ENCODE data around the gene BRPF3.

DNA sequence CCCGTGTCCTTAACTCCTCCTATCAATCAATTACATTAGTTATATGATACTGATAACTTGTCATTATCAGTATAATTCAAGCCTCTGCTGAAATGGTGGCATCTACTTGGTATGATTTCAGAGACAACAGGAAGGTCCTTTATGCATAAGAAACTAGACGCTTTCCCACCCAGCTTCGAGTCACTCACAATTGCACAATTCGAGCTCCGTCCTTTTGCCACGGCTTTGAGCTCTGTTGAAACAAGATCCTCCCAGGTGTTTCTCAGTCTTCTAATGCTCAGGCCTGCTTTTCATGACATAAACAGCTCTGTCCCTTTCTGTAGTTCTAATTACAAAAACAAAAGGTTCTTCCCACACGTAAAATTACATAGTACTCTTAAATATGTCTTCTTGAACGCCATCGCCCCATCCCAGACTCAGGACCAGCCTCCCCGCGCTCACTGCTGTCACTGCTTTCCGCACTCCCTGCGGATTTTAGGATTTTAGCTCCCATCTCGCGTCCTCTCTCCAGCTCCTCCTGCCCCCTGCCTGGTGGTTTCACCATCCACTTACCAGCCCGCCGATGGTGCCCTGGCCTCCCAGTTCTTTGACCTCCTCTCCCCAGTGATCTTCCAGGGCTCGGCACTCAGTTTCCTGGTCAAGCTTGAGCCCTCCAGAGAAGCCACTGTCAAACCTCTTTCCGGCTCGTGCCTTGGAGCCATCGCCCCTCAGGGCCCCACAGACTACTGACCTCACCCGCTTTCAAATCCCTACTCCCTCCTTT is 50.1 kb downstream of the BRPF3 start:
- TF ChIP-seq, protein P1, sequence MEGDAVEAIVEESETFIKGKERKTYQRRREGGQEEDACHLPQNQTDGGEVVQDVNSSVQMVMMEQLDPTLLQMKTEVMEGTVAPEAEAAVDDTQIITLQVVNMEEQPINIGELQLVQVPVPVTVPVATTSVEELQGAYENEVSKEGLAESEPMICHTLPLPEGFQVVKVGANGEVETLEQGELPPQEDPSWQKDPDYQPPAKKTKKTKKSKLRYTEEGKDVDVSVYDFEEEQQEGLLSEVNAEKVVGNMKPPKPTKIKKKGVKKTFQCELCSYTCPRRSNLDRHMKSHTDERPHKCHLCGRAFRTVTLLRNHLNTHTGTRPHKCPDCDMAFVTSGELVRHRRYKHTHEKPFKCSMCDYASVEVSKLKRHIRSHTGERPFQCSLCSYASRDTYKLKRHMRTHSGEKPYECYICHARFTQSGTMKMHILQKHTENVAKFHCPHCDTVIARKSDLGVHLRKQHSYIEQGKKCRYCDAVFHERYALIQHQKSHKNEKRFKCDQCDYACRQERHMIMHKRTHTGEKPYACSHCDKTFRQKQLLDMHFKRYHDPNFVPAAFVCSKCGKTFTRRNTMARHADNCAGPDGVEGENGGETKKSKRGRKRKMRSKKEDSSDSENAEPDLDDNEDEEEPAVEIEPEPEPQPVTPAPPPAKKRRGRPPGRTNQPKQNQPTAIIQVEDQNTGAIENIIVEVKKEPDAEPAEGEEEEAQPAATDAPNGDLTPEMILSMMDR (conservative IDR thresholded peaks at IDR 0.05) = no peak
- no peak for TF ChIP-seq ZFX (IDR thresholded peaks at IDR 0.05)
